ENCODE measurements around the gene DNAJC27. TPM values are rescaled to one million over a fixed set of nuclear protein-coding genes. Genes with fewer than 3 reads are reported as not detected.

DNAJC27 gene
- total RNA-seq, 4 donors from 2014 or later = 12.8 to 23.4 (median 14.0) TPM

- no peak for DNase-seq (ENCODE audit: low spot score in 2 of 2)
- Histone ChIP-seq H3K27me3 (no peaks in the 10 kb centered on the region), H3K4me1 (no peaks in the 10 kb centered on the region), H3K4me3 (no peak overlapping the region), H3K9me3 (no peaks in the 10 kb centered on the region), H3K36me3 (no peaks in the 10 kb centered on the region), H3K27ac (no peak overlapping the region)
- WGBS, 2 donors = 64 to 66% methylated on average over 1 of the region's 1 CpG
- TF ChIP-seq POLR2A (IDR thresholded peaks at IDR 0.05) (no peak), EP300 (IDR thresholded peaks at IDR 0.05) (no peak)
- TF ChIP-seq, protein P1, sequence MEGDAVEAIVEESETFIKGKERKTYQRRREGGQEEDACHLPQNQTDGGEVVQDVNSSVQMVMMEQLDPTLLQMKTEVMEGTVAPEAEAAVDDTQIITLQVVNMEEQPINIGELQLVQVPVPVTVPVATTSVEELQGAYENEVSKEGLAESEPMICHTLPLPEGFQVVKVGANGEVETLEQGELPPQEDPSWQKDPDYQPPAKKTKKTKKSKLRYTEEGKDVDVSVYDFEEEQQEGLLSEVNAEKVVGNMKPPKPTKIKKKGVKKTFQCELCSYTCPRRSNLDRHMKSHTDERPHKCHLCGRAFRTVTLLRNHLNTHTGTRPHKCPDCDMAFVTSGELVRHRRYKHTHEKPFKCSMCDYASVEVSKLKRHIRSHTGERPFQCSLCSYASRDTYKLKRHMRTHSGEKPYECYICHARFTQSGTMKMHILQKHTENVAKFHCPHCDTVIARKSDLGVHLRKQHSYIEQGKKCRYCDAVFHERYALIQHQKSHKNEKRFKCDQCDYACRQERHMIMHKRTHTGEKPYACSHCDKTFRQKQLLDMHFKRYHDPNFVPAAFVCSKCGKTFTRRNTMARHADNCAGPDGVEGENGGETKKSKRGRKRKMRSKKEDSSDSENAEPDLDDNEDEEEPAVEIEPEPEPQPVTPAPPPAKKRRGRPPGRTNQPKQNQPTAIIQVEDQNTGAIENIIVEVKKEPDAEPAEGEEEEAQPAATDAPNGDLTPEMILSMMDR (IDR thresholded peaks at IDR 0.05) = no peak
Observed at GRCh38 chr2:24994146-24994724, 22.5 kb upstream of the DNAJC27 start.

GRCh38 chr2:24993406-24994145 lies 21.8 kb upstream of the DNAJC27 start:
- 60 to 71% methylated on average over 6 of the region's 6 CpGs for WGBS, 2 donors
- H3K36me3 ChIP-seq = no peaks in the 10 kb centered on the region
- H3K27ac ChIP-seq = no peak overlapping the region
- no peaks in the 10 kb centered on the region for H3K27me3 ChIP-seq
- H3K9me3 ChIP-seq = no peaks in the 10 kb centered on the region
- no peaks in the 10 kb centered on the region for H3K4me1 ChIP-seq
- TF ChIP-seq POLR2A (IDR thresholded peaks at IDR 0.05) = no peak
- DNase-seq (ENCODE audit: low spot score in 2 of 2) = no peak
- H3K4me3 ChIP-seq = no peak overlapping the region

- Histone ChIP-seq H3K9me3 (no peaks in the 10 kb centered on the region), H3K36me3 (no peaks in the 10 kb centered on the region), H3K27ac (peak overlapping the region; percentile 40 to 77 (median 48)), H3K4me1 (peaks cover 0 to 27% (median 10%) of the 10 kb centered on the region in 4 donors), H3K4me3 (no peak overlapping the region), H3K27me3 (no peaks in the 10 kb centered on the region)
- DNase-seq (ENCODE audit: low spot score in 2 of 2) = peak in 1 of 2 donors; percentile 40
- WGBS, 2 donors = 15 to 18% methylated on average over 3 of the region's 3 CpGs
- TF ChIP-seq, protein P1 (IDR thresholded peaks at IDR 0.05) = no peak
- no peak for TF ChIP-seq POLR2A (IDR thresholded peaks at IDR 0.05)
- peak; percentile 32 to 69 for TF ChIP-seq EP300 (IDR thresholded peaks at IDR 0.05)
Observed at GRCh38 chr2:24986372-24986771, 14.6 kb upstream of the DNAJC27 start.

GRCh38 chr2:24985511-24985910 lies 13.8 kb upstream of the DNAJC27 start:
- WGBS, 2 donors = 72 to 77% methylated on average over 8 of the region's 8 CpGs
- no peak overlapping the region for H3K4me3 ChIP-seq
- H3K27ac ChIP-seq = peak overlapping the region in 2 of 4 donors; percentile 56 to 77
- no peaks in the 10 kb centered on the region for H3K36me3 ChIP-seq
- no peaks in the 10 kb centered on the region for H3K9me3 ChIP-seq
- no peak for TF ChIP-seq POLR2A (IDR thresholded peaks at IDR 0.05)
- TF ChIP-seq EP300 (IDR thresholded peaks at IDR 0.05) = no peak
- TF ChIP-seq, protein P1 (IDR thresholded peaks at IDR 0.05) = no peak
- H3K27me3 ChIP-seq = no peaks in the 10 kb centered on the region
- DNase-seq (ENCODE audit: low spot score in 2 of 2) = no peak
- peaks cover 0 to 27% (median 10%) of the 10 kb centered on the region in 4 donors for H3K4me1 ChIP-seq

- H3K4me1 ChIP-seq = peaks cover 0 to 27% (median 10%) of the 10 kb centered on the region in 4 donors
- H3K36me3 ChIP-seq = peaks cover 0 to 5% (median 0%) of the 10 kb centered on the region in 3 donors
- H3K4me3 ChIP-seq = no peak overlapping the region
- H3K27ac ChIP-seq = peak overlapping the region in 2 of 4 donors; percentile 56 to 77
- 12 to 14% methylated on average over 8 of the region's 8 CpGs for WGBS, 2 donors
- TF ChIP-seq, protein P1 (IDR thresholded peaks at IDR 0.05) = no peak
- TF ChIP-seq EP300 (IDR thresholded peaks at IDR 0.05) (no peak), POLR2A (IDR thresholded peaks at IDR 0.05) (no peak)
- H3K9me3 ChIP-seq = no peaks in the 10 kb centered on the region
- no peaks in the 10 kb centered on the region for H3K27me3 ChIP-seq
- peak in 1 of 2 donors; percentile 32 for DNase-seq (ENCODE audit: low spot score in 2 of 2)
Observed at GRCh38 chr2:24984912-24985311, 13.2 kb upstream of the DNAJC27 start.

All from tibial nerve (tissue), 4 donors.